Measurements from ENCODE around the gene GSTO2.
"Not testable (repeated sequence)": the region's sequence is repeated elsewhere in the genome, so short reads cannot be mapped to it uniquely, and the experiment has no call there.

Gene GSTO2

GRCh38 chr10:104268713-104269645 is at the start of gene GSTO2:
TSS of gene GSTO2 (plus strand) at chr10:104269184. CDS start at chr10:104274916, 5,732 bp downstream.
- Mint-ChIP-seq H3K27me3 (no peaks in the 10 kb centered on the region), H3K9me3 (no peaks in the 10 kb centered on the region), H3K4me1 (peaks cover 48% of the 10 kb centered on the region), H3K4me3 (peak within 1 kb of the TSS; percentile 92), H3K36me3 (peaks cover 35% of the 10 kb centered on the region), H3K27ac (peak within 1 kb of the TSS; percentile 95)
- CTCF ChIA-PET: interaction anchor here (0.7 to 1.5 kb wide), 2 partner anchors 15 to 80 kb away, joined by 5 read pairs; partner anchors contain the start of gene GSTO1
- peak; percentile 99 for DNase-seq

- Mint-ChIP-seq H3K27ac (no peak overlapping the region), H3K27me3 (peaks cover 23% of the 10 kb centered on the region), H3K4me3 (no peak overlapping the region), H3K4me1 (no peaks in the 10 kb centered on the region), H3K9me3 (no peaks in the 10 kb centered on the region), H3K36me3 (no peaks in the 10 kb centered on the region)
- DNase-seq: no peak
- CTCF ChIA-PET: interaction anchor here (1.3 kb wide), 1 partner anchor 54 kb away, joined by 4 read pairs; no protein-coding TSS in a partner anchor
Measured at GRCh38 chr10:104220522-104220921, 48.5 kb upstream of the GSTO2 start.

- Mint-ChIP-seq H3K4me3 (no peak overlapping the region), H3K4me1 (no peaks in the 10 kb centered on the region), H3K36me3 (no peaks in the 10 kb centered on the region), H3K9me3 (no peaks in the 10 kb centered on the region), H3K27ac (no peak overlapping the region), H3K27me3 (peaks cover 26% of the 10 kb centered on the region)
- no peak for DNase-seq
- CTCF ChIA-PET: no interaction called here
Measured at GRCh38 chr10:104223304-104223703, 45.7 kb upstream of the GSTO2 start.

GRCh38 chr10:104230490-104230889 is 38.5 kb upstream of the GSTO2 start:
- H3K4me1 Mint-ChIP-seq: peaks cover 19% of the 10 kb centered on the region
- H3K27ac Mint-ChIP-seq: no peak overlapping the region
- peaks cover 32% of the 10 kb centered on the region for H3K27me3 Mint-ChIP-seq
- H3K9me3 Mint-ChIP-seq: peaks cover 4% of the 10 kb centered on the region
- no peak overlapping the region for H3K4me3 Mint-ChIP-seq
- H3K36me3 Mint-ChIP-seq: no peaks in the 10 kb centered on the region
- CTCF ChIA-PET: no interaction called here
- no peak for DNase-seq

GRCh38 chr10:104231784-104232612 is 37.0 kb upstream of the GSTO2 start, which contains the start of gene CFAP43:
TSS of gene CFAP43 (minus strand) at chr10:104232364. CDS start at chr10:104232246, 118 bp downstream.
- Mint-ChIP-seq H3K36me3 (no peaks in the 10 kb centered on the region), H3K4me1 (peaks cover 19% of the 10 kb centered on the region), H3K27ac (peak within 1 kb of the TSS; percentile 52), H3K4me3 (peak within 1 kb of the TSS; percentile 86), H3K27me3 (peaks cover 43% of the 10 kb centered on the region), H3K9me3 (peaks cover 10% of the 10 kb centered on the region)
- CTCF ChIA-PET: interaction anchor here (1.1 to 1.7 kb wide), 2 partner anchors 22 to 42 kb away, joined by 5 to 7 read pairs; partner anchors contain the start of gene GSTO1
- DNase-seq: peak; percentile 100

DNA sequence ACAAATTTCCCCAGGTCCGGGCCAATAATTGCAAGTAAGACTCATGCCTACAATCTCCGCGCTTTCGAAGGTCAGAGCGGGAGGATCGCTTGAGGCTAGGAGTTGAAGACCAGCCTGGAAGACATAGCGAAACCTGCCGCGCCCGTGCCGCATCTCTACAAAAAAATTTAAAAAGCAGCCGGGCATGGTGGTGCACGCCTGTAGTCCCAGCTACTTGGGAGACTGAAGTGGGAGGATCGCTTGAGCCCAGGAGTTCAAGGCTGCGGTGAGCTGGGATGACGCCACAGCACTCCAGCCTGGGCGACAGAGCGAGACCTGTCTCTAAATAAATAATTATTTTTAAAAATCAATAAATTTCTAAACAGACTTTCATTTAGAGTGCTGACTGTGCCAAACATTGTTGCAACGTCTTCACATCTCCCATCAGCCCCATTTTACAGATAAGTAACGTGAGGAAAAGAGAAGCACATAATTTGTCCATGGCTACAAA is 36.3 kb upstream of the GSTO2 start:
- Mint-ChIP-seq H3K4me3 (peak overlapping the region; percentile 86), H3K4me1 (peaks cover 19% of the 10 kb centered on the region), H3K27ac (peak overlapping the region; percentile 52), H3K27me3 (peaks cover 43% of the 10 kb centered on the region), H3K9me3 (peaks cover 10% of the 10 kb centered on the region), H3K36me3 (no peaks in the 10 kb centered on the region)
- CTCF ChIA-PET: interaction anchor here (1.1 to 1.7 kb wide), 2 partner anchors 22 to 42 kb away, joined by 5 to 7 read pairs; partner anchors contain the start of gene GSTO1
- DNase-seq: no peak

- peaks cover 10% of the 10 kb centered on the region for H3K9me3 Mint-ChIP-seq
- DNase-seq: no peak
- H3K36me3 Mint-ChIP-seq: no peaks in the 10 kb centered on the region
- peak overlapping the region; percentile 66 for H3K4me3 Mint-ChIP-seq
- H3K27me3 Mint-ChIP-seq: peaks cover 55% of the 10 kb centered on the region
- H3K27ac Mint-ChIP-seq: no peak overlapping the region
- CTCF ChIA-PET: interaction anchor here (0.6 kb wide), 1 partner anchor 108 kb away, joined by 3 read pairs; no protein-coding TSS in a partner anchor
- H3K4me1 Mint-ChIP-seq: peaks cover 19% of the 10 kb centered on the region
Measured at GRCh38 chr10:104233817-104234216, 35.2 kb upstream of the GSTO2 start.

GRCh38 chr10:104234934-104235333 is 34.0 kb upstream of the GSTO2 start:
- no peak for DNase-seq
- H3K27ac Mint-ChIP-seq: no peak overlapping the region
- no peak overlapping the region for H3K4me3 Mint-ChIP-seq
- peaks cover 10% of the 10 kb centered on the region for H3K9me3 Mint-ChIP-seq
- H3K27me3 Mint-ChIP-seq: peaks cover 57% of the 10 kb centered on the region
- CTCF ChIA-PET: no interaction called here
- no peaks in the 10 kb centered on the region for H3K36me3 Mint-ChIP-seq
- H3K4me1 Mint-ChIP-seq: peaks cover 19% of the 10 kb centered on the region

GRCh38 chr10:104235801-104236200 is 33.2 kb upstream of the GSTO2 start:
- Mint-ChIP-seq H3K4me3 (no peak overlapping the region), H3K27ac (no peak overlapping the region), H3K9me3 (peaks cover 10% of the 10 kb centered on the region), H3K36me3 (no peaks in the 10 kb centered on the region), H3K27me3 (peaks cover 59% of the 10 kb centered on the region), H3K4me1 (peaks cover 19% of the 10 kb centered on the region)
- CTCF ChIA-PET: interaction anchor here (0.6 kb wide), 1 partner anchor 38 kb away, joined by 3 read pairs; no protein-coding TSS in a partner anchor
- no peak for DNase-seq

DNA sequence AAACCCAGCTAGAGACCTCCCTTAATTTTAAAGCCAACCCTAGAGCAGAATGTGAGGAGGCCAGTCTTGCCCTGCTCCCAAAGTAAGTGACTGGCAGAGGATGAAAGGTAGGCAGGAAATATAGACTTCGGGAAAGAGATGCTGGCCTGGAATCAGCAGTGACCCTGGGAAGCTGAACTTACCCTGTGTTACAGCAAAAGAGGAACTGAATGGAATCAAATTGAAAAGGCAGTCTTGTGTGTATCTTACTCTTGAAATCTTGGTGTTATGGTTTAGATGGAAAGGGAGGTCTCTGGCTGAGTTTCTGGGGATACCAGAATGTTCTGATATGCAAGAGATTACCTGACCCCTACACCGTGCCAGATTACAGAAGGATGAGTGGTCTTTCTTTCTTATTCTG is 28.9 kb upstream of the GSTO2 start:
- H3K4me1 Mint-ChIP-seq: no peaks in the 10 kb centered on the region
- H3K4me3 Mint-ChIP-seq: no peak overlapping the region
- DNase-seq: no peak
- H3K36me3 Mint-ChIP-seq: no peaks in the 10 kb centered on the region
- H3K9me3 Mint-ChIP-seq: peaks cover 6% of the 10 kb centered on the region
- CTCF ChIA-PET: no interaction called here
- peaks cover 56% of the 10 kb centered on the region for H3K27me3 Mint-ChIP-seq
- H3K27ac Mint-ChIP-seq: no peak overlapping the region

- CTCF ChIA-PET: interaction anchor here (1.6 kb wide), 1 partner anchor 32 kb away, joined by 3 read pairs; no protein-coding TSS in a partner anchor
- peaks cover 16% of the 10 kb centered on the region for H3K4me1 Mint-ChIP-seq
- H3K4me3 Mint-ChIP-seq: no peak overlapping the region
- H3K9me3 Mint-ChIP-seq: peaks cover 14% of the 10 kb centered on the region
- H3K27me3 Mint-ChIP-seq: peaks cover 43% of the 10 kb centered on the region
- no peak for DNase-seq
- no peak overlapping the region for H3K27ac Mint-ChIP-seq
- peaks cover 2% of the 10 kb centered on the region for H3K36me3 Mint-ChIP-seq
Measured at GRCh38 chr10:104242545-104242944, 26.4 kb upstream of the GSTO2 start.

DNA sequence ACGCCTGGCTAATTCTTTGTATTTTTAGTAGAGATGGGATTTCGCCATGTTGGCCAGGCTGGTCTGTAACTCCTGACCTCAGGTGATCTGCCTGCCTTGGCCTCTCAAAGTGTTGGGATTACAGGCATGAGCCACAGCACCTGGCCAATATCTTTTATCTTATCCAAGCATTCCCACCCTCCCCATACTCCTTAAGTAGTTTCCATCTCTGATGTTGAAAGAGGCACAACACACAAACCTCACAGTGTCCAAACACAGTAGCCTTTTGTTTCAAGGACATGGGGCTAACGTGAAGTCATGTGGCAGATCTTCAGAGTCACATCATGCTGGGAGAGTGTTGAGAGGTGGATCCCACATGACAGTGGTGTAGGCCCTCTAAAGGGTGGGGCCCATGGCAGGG is 26.0 kb upstream of the GSTO2 start:
- CTCF ChIA-PET, H3K36me3 Mint-ChIP-seq, H3K27ac Mint-ChIP-seq, H3K4me3 Mint-ChIP-seq, DNase-seq: not testable (repeated sequence)
- peaks cover 19% of the 10 kb centered on the region for H3K4me1 Mint-ChIP-seq
- H3K9me3 Mint-ChIP-seq: peaks cover 14% of the 10 kb centered on the region
- peaks cover 38% of the 10 kb centered on the region for H3K27me3 Mint-ChIP-seq

- peaks cover 19% of the 10 kb centered on the region for H3K4me1 Mint-ChIP-seq
- CTCF ChIA-PET: no interaction called here
- no peak overlapping the region for H3K27ac Mint-ChIP-seq
- H3K4me3 Mint-ChIP-seq: no peak overlapping the region
- DNase-seq: no peak
- H3K9me3 Mint-ChIP-seq: peaks cover 14% of the 10 kb centered on the region
- peaks cover 35% of the 10 kb centered on the region for H3K27me3 Mint-ChIP-seq
- peaks cover 2% of the 10 kb centered on the region for H3K36me3 Mint-ChIP-seq
Measured at GRCh38 chr10:104243512-104243911, 25.5 kb upstream of the GSTO2 start.

All from activated naive CD4-positive, alpha-beta T cell treated with anti-CD3 and anti-CD28 coated beads, Interleukin-2, amount 10 ng/mL, durations not matched to agents 7 days and 5 days (primary cell).